Naive thymus-derived CD4-positive, alpha-beta T cell (primary cell): ENCODE results near the gene LDLRAD1. TPM values are rescaled to one million over a fixed set of nuclear protein-coding genes. Genes with fewer than 3 reads are reported as not detected.
A peak's percentile ranks its signal among the peaks of the same experiment; 100 is the strongest.

Experiments used
- ATAC-seq: fragments of 150-1000 bp; cut with Tn5 transposase; 2 replicates; pipeline ENCODE4 v1.10.0; 2021; ENCODE audit warnings: mild to moderate bottlenecking, moderate library complexity
- CTCF ChIA-PET: fragments of 350-600 bp; sonication (Branson Sonifier 250); formaldehyde crosslinking; loops from one replicate; lab custom pipeline; 2021; ENCODE audit warnings: antibody characterized with exemption; lab: Charles Lee
- POLR2A ChIA-PET: fragments of 350-600 bp; sonication (Branson Sonifier 250); formaldehyde crosslinking; loops from one replicate; lab custom pipeline; 2021; ENCODE audit warnings: antibody characterized with exemption, inconsistent platforms; lab: Charles Lee
- DNase-seq, 9 donors: peaks; one replicate each; pipeline versions ENCODE4 v3.0.0 to v3.0.0-alpha.2; 2020 to 2022; ENCODE audit warnings: mixed read lengths in 1 of 9
- H3K27ac ChIP-seq: one replicate; pipeline ENCODE4 v1.7.0; 2013; ENCODE audit warnings: mild to moderate bottlenecking, low read depth, low read length, moderate library complexity
- H3K27me3 ChIP-seq, 2 donors: one replicate each; pipeline ENCODE4 v1.7.0; 2013; ENCODE audit warnings: low read length in 2 of 2, mild to moderate bottlenecking in 2 of 2, moderate library complexity in 2 of 2; ENCODE audit not compliant: control insufficient read depth in 2 of 2, insufficient read depth in 2 of 2
- H3K36me3 ChIP-seq, 3 experiments: 1 replicate in 2 of 3; 2 replicates in 1 of 3; pipeline ENCODE4 v1.7.0; 2013; ENCODE audit warnings: low read length in 3 of 3, mild to moderate bottlenecking in 3 of 3, moderate library complexity in 1 of 3; ENCODE audit not compliant: insufficient read depth in 3 of 3, control insufficient read depth in 2 of 3
- H3K4me1 ChIP-seq, 2 donors: one replicate each; pipeline ENCODE4 v1.7.0; 2013; ENCODE audit warnings: low read length in 2 of 2, mild to moderate bottlenecking in 2 of 2, moderate library complexity in 1 of 2; ENCODE audit not compliant: control insufficient read depth in 2 of 2, insufficient read depth in 2 of 2
- H3K4me3 ChIP-seq: 2 replicates; pipeline ENCODE4 v1.7.0; 2013; ENCODE audit warnings: mild to moderate bottlenecking, low read length
- H3K9me3 ChIP-seq, 3 experiments: 1 replicate in 2 of 3; 2 replicates in 1 of 3; pipeline ENCODE4 v1.7.0; 2013; ENCODE audit warnings: low read length in 3 of 3; ENCODE audit not compliant: control insufficient read depth in 2 of 3
- H3K27ac Mint-ChIP-seq, 9 donors: one replicate each; pipeline ENCODE4 v1.8.0; 2020 to 2022; ENCODE audit warnings: mixed read lengths in 9 of 9, mild to moderate bottlenecking in 8 of 9, moderate library complexity in 5 of 9, inconsistent platforms in 2 of 9
- H3K27me3 Mint-ChIP-seq, 5 donors: one replicate each; pipeline ENCODE4 v1.8.0; 2021 to 2022; ENCODE audit warnings: mixed read lengths in 5 of 5, mild to moderate bottlenecking in 1 of 5
- H3K36me3 Mint-ChIP-seq, 5 donors: one replicate each; pipeline ENCODE4 v1.8.0; 2020 to 2022; ENCODE audit warnings: mixed read lengths in 5 of 5, mild to moderate bottlenecking in 3 of 5, inconsistent platforms in 1 of 5
- H3K4me1 Mint-ChIP-seq, 7 donors: one replicate each; pipeline ENCODE4 v1.8.0; 2020 to 2022; ENCODE audit warnings: mixed read lengths in 7 of 7, mild to moderate bottlenecking in 3 of 7, inconsistent platforms in 1 of 7
- H3K4me3 Mint-ChIP-seq, 10 donors: one replicate each; pipeline ENCODE4 v1.8.0; 2020 to 2022; ENCODE audit warnings: mild to moderate bottlenecking in 10 of 10, mixed read lengths in 10 of 10, moderate library complexity in 6 of 10, inconsistent platforms in 2 of 10
- H3K9me3 Mint-ChIP-seq, 11 donors: one replicate each; pipeline ENCODE4 v1.8.0; 2020 to 2022; ENCODE audit warnings: mixed read lengths in 11 of 11, mild to moderate bottlenecking in 4 of 11, inconsistent platforms in 1 of 11, moderate library complexity in 1 of 11
- intact Hi-C, 2 donors: fragments of 100-400 bp; cut with micrococcal nuclease; formaldehyde crosslinking; loops; one replicate each; pipeline ENCODE4 v1.15.1; 2023
- polyA plus RNA-seq, 2 donors: library from polyadenylated mRNA; unstranded; fragments of 300-500 nt; fragmentation: Illumina TruSeq; gene quantifications; one replicate each; pipeline ENCODE4 v1.2.3, GENCODE V29; 2021
- total RNA-seq, 6 experiments: library from RNA in 5 of 6; stranded (reverse) in 5 of 6; gene quantifications; 1 replicate in 5 of 6; 2 replicates in 1 of 6; pipeline ENCODE4 v1.2.3 and lab custom pipeline; 2021 to 2026

Gene LDLRAD1
- total and polyA plus RNA-seq, 7 experiments from 2014 or later, result not detected

- Histone ChIP-seq H3K27me3 (no peaks in the 10 kb centered on the region), H3K9me3 (no peaks in the 10 kb centered on the region), H3K27ac (no peak overlapping the region), H3K36me3 (no peaks in the 10 kb centered on the region), H3K4me3 (no peak overlapping the region), H3K4me1 (no peaks in the 10 kb centered on the region)
- Mint-ChIP-seq H3K4me1 (peaks cover 0 to 2% (median 0%) of the 10 kb centered on the region in 7 donors), H3K36me3 (no peaks in the 10 kb centered on the region), H3K4me3 (no peak overlapping the region), H3K27me3 (peaks cover 0 to 5% (median 0%) of the 10 kb centered on the region in 5 donors), H3K9me3 (no peaks in the 10 kb centered on the region), H3K27ac (no peak overlapping the region)
- POLR2A ChIA-PET, result no interaction called here
- CTCF ChIA-PET, result no interaction called here
- DNase-seq, result no peak
- ATAC-seq, result no peak
- intact Hi-C loops, result no loop called here
These were observed 5.1 kb downstream of the LDLRAD1 start for GRCh38 chr1:54012863-54013262.

GRCh38 chr1:54012008-54012325, 6.0 kb downstream of the LDLRAD1 start:
- no peak overlapping the region for H3K4me3 ChIP-seq
- ChIA-PET CTCF (no interaction called here), POLR2A (no interaction called here)
- H3K9me3 ChIP-seq, result no peaks in the 10 kb centered on the region
- H3K4me1 Mint-ChIP-seq, result peaks cover 0 to 2% (median 0%) of the 10 kb centered on the region in 7 donors
- H3K4me1 ChIP-seq, result no peaks in the 10 kb centered on the region
- H3K27me3 ChIP-seq, result no peaks in the 10 kb centered on the region
- no peak overlapping the region for H3K27ac Mint-ChIP-seq
- no peaks in the 10 kb centered on the region for H3K9me3 Mint-ChIP-seq
- DNase-seq, result no peak
- intact Hi-C loops, result no loop called here
- H3K36me3 Mint-ChIP-seq, result no peaks in the 10 kb centered on the region
- no peak overlapping the region for H3K27ac ChIP-seq
- no peak for ATAC-seq
- H3K36me3 ChIP-seq, result no peaks in the 10 kb centered on the region
- H3K4me3 Mint-ChIP-seq, result no peak overlapping the region
- peaks cover 0 to 5% (median 0%) of the 10 kb centered on the region in 5 donors for H3K27me3 Mint-ChIP-seq

- ATAC-seq (no peak), DNase-seq (no peak)
- Mint-ChIP-seq H3K27me3 (peaks cover 0 to 5% (median 0%) of the 10 kb centered on the region in 5 donors), H3K9me3 (no peaks in the 10 kb centered on the region), H3K4me3 (no peak overlapping the region), H3K4me1 (peaks cover 0 to 2% (median 0%) of the 10 kb centered on the region in 7 donors), H3K36me3 (no peaks in the 10 kb centered on the region), H3K27ac (no peak overlapping the region)
- H3K27ac ChIP-seq, result no peak overlapping the region
- ChIA-PET CTCF (no interaction called here), POLR2A (no interaction called here)
- intact Hi-C loops, result no loop called here
- H3K27me3 ChIP-seq, result no peaks in the 10 kb centered on the region
- no peak overlapping the region for H3K4me3 ChIP-seq
- H3K9me3 ChIP-seq, result no peaks in the 10 kb centered on the region
- H3K36me3 ChIP-seq, result no peaks in the 10 kb centered on the region
- no peaks in the 10 kb centered on the region for H3K4me1 ChIP-seq
These were observed 6.5 kb downstream of the LDLRAD1 start for GRCh38 chr1:54011316-54012007.

DNA sequence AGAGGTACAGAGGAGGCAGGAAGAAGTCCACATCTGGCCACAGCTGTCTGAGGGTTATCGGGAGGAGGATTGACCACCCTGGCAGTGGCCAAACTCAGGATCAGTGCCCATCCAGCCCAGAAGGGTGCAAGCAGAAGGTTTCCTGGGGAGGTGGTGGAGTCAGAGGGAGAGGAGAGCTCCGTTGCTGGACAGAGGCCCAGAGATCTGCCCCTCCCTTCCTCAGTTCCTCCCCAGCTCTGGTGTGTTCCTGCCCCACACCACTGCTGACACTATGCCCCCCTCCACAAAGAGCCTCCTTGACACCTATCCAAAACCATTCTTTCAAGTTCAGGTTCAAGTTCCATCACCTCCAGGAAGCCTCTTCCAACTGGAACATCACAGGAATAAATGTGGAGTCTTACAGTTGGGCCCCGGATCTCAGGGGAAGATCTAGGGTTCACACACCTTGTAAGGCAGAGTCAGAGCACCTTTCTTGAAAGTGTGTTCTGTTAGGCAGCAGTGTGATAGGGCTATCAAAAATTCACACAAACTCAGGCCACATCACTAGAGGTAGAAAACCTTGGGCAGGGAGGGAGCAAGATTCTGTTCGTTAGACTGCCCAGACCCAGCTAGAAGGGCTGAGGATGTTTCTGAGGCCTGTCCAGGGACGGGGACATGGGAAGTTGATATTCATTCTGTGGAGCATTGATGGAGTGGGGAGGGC, 7.4 kb downstream of the LDLRAD1 start:
- H3K27me3 ChIP-seq, result no peaks in the 10 kb centered on the region
- Mint-ChIP-seq H3K27me3 (peaks cover 0 to 11% (median 0%) of the 10 kb centered on the region in 5 donors), H3K36me3 (no peaks in the 10 kb centered on the region), H3K27ac (no peak overlapping the region), H3K4me3 (no peak overlapping the region), H3K9me3 (no peaks in the 10 kb centered on the region), H3K4me1 (peaks cover 0 to 2% (median 0%) of the 10 kb centered on the region in 7 donors)
- H3K27ac ChIP-seq, result no peak overlapping the region
- ATAC-seq (no peak), DNase-seq (no peak)
- H3K36me3 ChIP-seq, result no peaks in the 10 kb centered on the region
- H3K4me3 ChIP-seq, result no peak overlapping the region
- POLR2A ChIA-PET, result no interaction called here
- CTCF ChIA-PET, result no interaction called here
- intact Hi-C loops, result no loop called here
- no peaks in the 10 kb centered on the region for H3K4me1 ChIP-seq
- H3K9me3 ChIP-seq, result no peaks in the 10 kb centered on the region

GRCh38 chr1:54009406-54009805, 8.6 kb downstream of the LDLRAD1 start:
- Mint-ChIP-seq H3K27me3 (peaks cover 0 to 14% (median 0%) of the 10 kb centered on the region in 5 donors), H3K27ac (no peak overlapping the region)

GRCh38 chr1:54008876-54009275, 9.1 kb downstream of the LDLRAD1 start:
- peaks cover 0 to 14% (median 0%) of the 10 kb centered on the region in 5 donors for H3K27me3 Mint-ChIP-seq
- H3K4me1 Mint-ChIP-seq, result peaks cover 0 to 2% (median 0%) of the 10 kb centered on the region in 7 donors
- H3K4me3 Mint-ChIP-seq, result no peak overlapping the region
- H3K27ac ChIP-seq, result no peak overlapping the region
- H3K36me3 ChIP-seq, result no peaks in the 10 kb centered on the region
- H3K9me3 Mint-ChIP-seq, result no peaks in the 10 kb centered on the region
- H3K4me3 ChIP-seq, result no peak overlapping the region
- no peaks in the 10 kb centered on the region for H3K4me1 ChIP-seq
- peak overlapping the region in 1 of 9 donors; percentile 54 for H3K27ac Mint-ChIP-seq
- CTCF ChIA-PET, result no interaction called here
- POLR2A ChIA-PET, result no interaction called here
- no peak for DNase-seq
- no peaks in the 10 kb centered on the region for H3K36me3 Mint-ChIP-seq
- no peaks in the 10 kb centered on the region for H3K27me3 ChIP-seq
- H3K9me3 ChIP-seq, result no peaks in the 10 kb centered on the region
- ATAC-seq, result no peak
- intact Hi-C loops, result no loop called here

More at GRCh38 chr1:54009406-54009805, 8.6 kb downstream of the LDLRAD1 start:
- Histone ChIP-seq H3K4me3 (no peak overlapping the region), H3K27ac (no peak overlapping the region), H3K4me1 (no peaks in the 10 kb centered on the region), H3K9me3 (no peaks in the 10 kb centered on the region), H3K27me3 (no peaks in the 10 kb centered on the region), H3K36me3 (no peaks in the 10 kb centered on the region)
- H3K36me3 Mint-ChIP-seq, result no peaks in the 10 kb centered on the region
- intact Hi-C loops, result no loop called here
- ChIA-PET CTCF (no interaction called here), POLR2A (no interaction called here)
- H3K4me3 Mint-ChIP-seq, result no peak overlapping the region
- H3K4me1 Mint-ChIP-seq, result peaks cover 0 to 2% (median 0%) of the 10 kb centered on the region in 7 donors
- H3K9me3 Mint-ChIP-seq, result no peaks in the 10 kb centered on the region
- DNase-seq, result no peak
- no peak for ATAC-seq

- Mint-ChIP-seq H3K9me3 (peaks cover 0 to 4% (median 0%) of the 10 kb centered on the region in 11 donors), H3K4me1 (peaks cover 0 to 2% (median 0%) of the 10 kb centered on the region in 7 donors), H3K27ac (no peak overlapping the region), H3K36me3 (no peaks in the 10 kb centered on the region), H3K4me3 (no peak overlapping the region), H3K27me3 (peaks cover 0 to 14% (median 0%) of the 10 kb centered on the region in 5 donors)
- Histone ChIP-seq H3K36me3 (no peaks in the 10 kb centered on the region), H3K4me3 (no peak overlapping the region), H3K4me1 (no peaks in the 10 kb centered on the region), H3K9me3 (no peaks in the 10 kb centered on the region), H3K27ac (no peak overlapping the region), H3K27me3 (no peaks in the 10 kb centered on the region)
- DNase-seq (no peak), ATAC-seq (no peak)
- CTCF ChIA-PET, result no interaction called here
- intact Hi-C loops, result no loop called here
- POLR2A ChIA-PET, result no interaction called here
These were observed 10.4 kb downstream of the LDLRAD1 start for GRCh38 chr1:54007613-54008012.
